Activated T-cell treated with anti-CD3 and anti-CD28 coated beads, Interleukin-2, amount 50 U/mL, for 1 hour (primary cell): ENCODE data around the gene CCDC15.
"Not testable (repeated sequence)": the region's sequence is repeated elsewhere in the genome, so short reads cannot be mapped to it uniquely, and the experiment has no call there.

Source experiments
- DNase-seq: peaks from one replicate; pipeline ENCODE4 v3.0.0-alpha.2; 2020

Gene CCDC15

GRCh38 chr11:124943254-124943616 is 10.8 kb upstream of the CCDC15 start:
- DNase-seq = no peak

GRCh38 chr11:124943741-124944140 is 10.3 kb upstream of the CCDC15 start:
- no peak for DNase-seq

GRCh38 chr11:124944565-124944964 is 9.4 kb upstream of the CCDC15 start:
- no peak for DNase-seq

GRCh38 chr11:124945826-124946225 is 8.2 kb upstream of the CCDC15 start:
- DNase-seq = no peak

- no peak for DNase-seq
Measured at GRCh38 chr11:124946735-124947141, 7.3 kb upstream of the CCDC15 start.

- no peak for DNase-seq
Measured at GRCh38 chr11:124950601-124951330, 3.2 kb upstream of the CCDC15 start.

- DNase-seq = no peak
Measured at GRCh38 chr11:124951341-124951740, 2.7 kb upstream of the CCDC15 start.

GRCh38 chr11:124954590-124954955 is 571 bp downstream of the CCDC15 start:
- DNase-seq = no peak

- no peak for DNase-seq
Measured at GRCh38 chr11:124955035-124955434, 1.0 kb downstream of the CCDC15 start.

GRCh38 chr11:124961972-124962609 is 8.1 kb downstream of the CCDC15 start:
- no peak for DNase-seq

GRCh38 chr11:124968197-124968596 is 14.2 kb downstream of the CCDC15 start:
- not testable (repeated sequence) for DNase-seq

GRCh38 chr11:124970925-124971324 is 16.9 kb downstream of the CCDC15 start:
- DNase-seq = no peak

GRCh38 chr11:124971810-124972209 is 17.8 kb downstream of the CCDC15 start:
- no peak for DNase-seq

GRCh38 chr11:124976531-124976930 is 22.5 kb downstream of the CCDC15 start:
- DNase-seq = no peak

GRCh38 chr11:124977006-124977405 is 23.0 kb downstream of the CCDC15 start:
- no peak for DNase-seq

GRCh38 chr11:124978316-124978715 is 24.3 kb downstream of the CCDC15 start:
- DNase-seq = no peak

- DNase-seq = no peak
Measured at GRCh38 chr11:124982043-124982442, 28.0 kb downstream of the CCDC15 start.

- DNase-seq = no peak
Measured at GRCh38 chr11:124983674-124984511, 29.9 kb downstream of the CCDC15 start.

- no peak for DNase-seq
Measured at GRCh38 chr11:124984512-124984854, 30.5 kb downstream of the CCDC15 start.

- DNase-seq = no peak
Measured at GRCh38 chr11:124987096-124987495, 33.1 kb downstream of the CCDC15 start.

- no peak for DNase-seq
Measured at GRCh38 chr11:124988063-124988462, 34.1 kb downstream of the CCDC15 start.

- DNase-seq = no peak
Measured at GRCh38 chr11:125001079-125001778, 47.2 kb downstream of the CCDC15 start.

- no peak for DNase-seq
Measured at GRCh38 chr11:125001849-125002248, 47.8 kb downstream of the CCDC15 start.
